Measurements from ENCODE around the gene TTC23. TPM values are rescaled to one million over a fixed set of nuclear protein-coding genes. Genes with fewer than 3 reads are reported as not detected.

Gene TTC23
- total and polyA plus RNA-seq, 2 donors (not counting 3 experiments of a cell fraction or from before 2014, with no cell fraction given): 4.1 to 27.3 TPM

GRCh38 chr15:99265541-99266070 is 16.2 kb upstream of the TTC23 start:
- peak; percentile 57 for DNase-seq (ENCODE audit: low read depth, low spot score)
- dilution Hi-C loops (cut with MboI; ENCODE audit: extremely low pct_ligation_motif_present, low sequenced_read_pairs): no loop called here
- ChIA-PET POLR2A (no interaction called here), CTCF (no interaction called here)
- intact Hi-C loops (cut with micrococcal nuclease): no loop called here
- Histone ChIP-seq H3K4me1 (ENCODE audit: control insufficient read depth, extremely low read depth, insufficient read depth, low read length) (no peaks in the 10 kb centered on the region), H3K27me3 (ENCODE audit: control insufficient read depth in 2 of 2, insufficient read depth in 2 of 2, low read length in 2 of 2) (no peaks in the 10 kb centered on the region), H2AFZ (ENCODE audit: low read depth, low read length) (no peak overlapping the region), H3K4me3 (replicated peaks in 1 of 3; ENCODE audit: insufficient read depth in 1 of 3, low read depth in 1 of 3, low read length in 3 of 3) (no peak overlapping the region), H3K4me2 (ENCODE audit: insufficient read depth, low read length) (no peak overlapping the region), H3K27ac (ENCODE audit: insufficient read depth, low read depth, low read length) (no peak overlapping the region), H3K79me2 (ENCODE audit: control insufficient read depth, insufficient read depth, low read length) (no peaks in the 10 kb centered on the region), H3K9ac (replicated peaks; ENCODE audit: extremely low read depth, insufficient read depth, low read length) (no peak overlapping the region), H3K9me3 (replicated peaks; ENCODE audit: control insufficient read depth, insufficient read depth, low read length) (no peaks in the 10 kb centered on the region), H4K20me1 (replicated peaks; ENCODE audit: control insufficient read depth, extremely low read depth, insufficient read depth, low read length) (no peaks in the 10 kb centered on the region), H3K9me1 (replicated peaks; ENCODE audit: control insufficient read depth, extremely low read depth, insufficient read depth, low read length) (no peaks in the 10 kb centered on the region), H3K36me3 (ENCODE audit: control insufficient read depth in 2 of 2, extremely low read depth in 1 of 2, insufficient read depth in 2 of 2, low read length in 2 of 2) (no peaks in the 10 kb centered on the region)
- no TSS peak for BruUV-seq (replicated peaks)
- TF ChIP-seq, protein P1, sequence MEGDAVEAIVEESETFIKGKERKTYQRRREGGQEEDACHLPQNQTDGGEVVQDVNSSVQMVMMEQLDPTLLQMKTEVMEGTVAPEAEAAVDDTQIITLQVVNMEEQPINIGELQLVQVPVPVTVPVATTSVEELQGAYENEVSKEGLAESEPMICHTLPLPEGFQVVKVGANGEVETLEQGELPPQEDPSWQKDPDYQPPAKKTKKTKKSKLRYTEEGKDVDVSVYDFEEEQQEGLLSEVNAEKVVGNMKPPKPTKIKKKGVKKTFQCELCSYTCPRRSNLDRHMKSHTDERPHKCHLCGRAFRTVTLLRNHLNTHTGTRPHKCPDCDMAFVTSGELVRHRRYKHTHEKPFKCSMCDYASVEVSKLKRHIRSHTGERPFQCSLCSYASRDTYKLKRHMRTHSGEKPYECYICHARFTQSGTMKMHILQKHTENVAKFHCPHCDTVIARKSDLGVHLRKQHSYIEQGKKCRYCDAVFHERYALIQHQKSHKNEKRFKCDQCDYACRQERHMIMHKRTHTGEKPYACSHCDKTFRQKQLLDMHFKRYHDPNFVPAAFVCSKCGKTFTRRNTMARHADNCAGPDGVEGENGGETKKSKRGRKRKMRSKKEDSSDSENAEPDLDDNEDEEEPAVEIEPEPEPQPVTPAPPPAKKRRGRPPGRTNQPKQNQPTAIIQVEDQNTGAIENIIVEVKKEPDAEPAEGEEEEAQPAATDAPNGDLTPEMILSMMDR (IDR thresholded peaks at IDR 0.05; ENCODE audit: extremely low read depth in 1 of 2, insufficient read depth in 1 of 2, low read depth in 1 of 2, low read length in 2 of 2): no peak
- TF ChIP-seq MAX (IDR thresholded peaks at IDR 0.05; ENCODE audit: insufficient read depth, insufficient read length) (no peak), POLR2AphosphoS5 (IDR thresholded peaks at IDR 0.05; ENCODE audit: insufficient read depth, low read depth, low read length) (no peak), GATA2 (IDR thresholded peaks at IDR 0.05; ENCODE audit: insufficient read depth, insufficient read length, low read depth, low read length) (no peak), MYC (IDR thresholded peaks at IDR 0.05; ENCODE audit: low read depth, low read length) (no peak), JUN (IDR thresholded peaks at IDR 0.05; ENCODE audit: borderline replicate concordance, insufficient read depth, insufficient read length, low read depth) (no peak), POLR2A (IDR thresholded peaks at IDR 0.05; ENCODE audit: low read depth, low read length) (no peak), EZH2 (IDR thresholded peaks at IDR 0.05; ENCODE audit: borderline replicate concordance, low read depth, low read length, severe bottlenecking) (no peak), FOS (IDR thresholded peaks at IDR 0.05; ENCODE audit: borderline replicate concordance, insufficient read depth, low read length) (no peak)
- no peak for FAIRE-seq

All from endothelial cell of umbilical vein (primary cell).